Loucy (cell line): ENCODE data around the gene RRAS2.
"Not testable (repeated sequence)": the region's sequence is repeated elsewhere in the genome, so short reads cannot be mapped to it uniquely, and the experiment has no call there.

Source experiments
- H2AFZ ChIP-seq: fragments of 200-600 bp; sonication (generic); 2 replicates; pipeline ENCODE4 v1.6.0; 2016; ENCODE audit warnings: antibody characterized with exemption, mild to moderate bottlenecking, low read length, moderate library complexity
- H3F3A ChIP-seq: fragments of 200-600 bp; 2 replicates; pipeline ENCODE4 v1.6.0; 2016; ENCODE audit warnings: antibody characterized with exemption, low read depth, mild to moderate bottlenecking
- H3K27me3 ChIP-seq: fragments of 200-600 bp; sonication (generic); 2 replicates; pipeline ENCODE4 v1.6.1; 2014; ENCODE audit warnings: low read length, mild to moderate bottlenecking; ENCODE audit not compliant: insufficient read depth, poor library complexity, severe bottlenecking
- H3K36me3 ChIP-seq: fragments of 200-600 bp; sonication (generic); 2 replicates; pipeline ENCODE4 v1.6.1; 2016; ENCODE audit warnings: low read length; ENCODE audit not compliant: insufficient read depth
- H3K4me1 ChIP-seq: fragments of 200-600 bp; sonication (generic); 2 replicates; pipeline ENCODE4 v1.5.1; 2014; ENCODE audit warnings: low read length, mild to moderate bottlenecking; ENCODE audit not compliant: insufficient read depth, poor library complexity, severe bottlenecking
- H3K4me2 ChIP-seq: fragments of 200-600 bp; sonication (generic); 2 replicates; pipeline ENCODE4 v1.6.0; 2014; ENCODE audit warnings: antibody characterized with exemption, low read length, low read depth, mild to moderate bottlenecking; ENCODE audit not compliant: poor library complexity, severe bottlenecking
- H3K4me3 ChIP-seq: fragments of 200-600 bp; sonication (generic); 2 replicates; pipeline ENCODE4 v1.5.1; 2014; ENCODE audit warnings: low read length, mild to moderate bottlenecking, mixed read lengths; ENCODE audit not compliant: poor library complexity, severe bottlenecking
- H3K79me2 ChIP-seq: fragments of 200-600 bp; sonication (generic); 2 replicates; pipeline ENCODE4 v1.6.1; 2014; ENCODE audit warnings: low read length; ENCODE audit not compliant: insufficient read depth
- H3K9ac ChIP-seq: fragments of 200-600 bp; sonication (generic); 2 replicates; pipeline ENCODE4 v1.6.0; 2014; ENCODE audit warnings: mild to moderate bottlenecking, low read depth, low read length, moderate library complexity; ENCODE audit not compliant: poor library complexity, severe bottlenecking
- H3K9me2 ChIP-seq: fragments of 200-600 bp; sonication (generic); replicated peaks from 2 replicates; pipeline ENCODE4 v1.6.1; 2016; ENCODE audit warnings: low read depth, low read length, mixed read lengths
- H3K9me3 ChIP-seq: fragments of 200-600 bp; sonication (generic); 2 replicates; pipeline ENCODE4 v1.6.1; 2014; ENCODE audit warnings: mild to moderate bottlenecking, antibody characterized with exemption, low read length, low read depth; ENCODE audit not compliant: insufficient read depth
- H4K20me1 ChIP-seq: fragments of 200-600 bp; sonication (generic); 2 replicates; pipeline ENCODE4 v1.6.0; 2014; ENCODE audit warnings: antibody characterized with exemption, low read length, mild to moderate bottlenecking; ENCODE audit not compliant: insufficient read depth, poor library complexity, severe bottlenecking
- CTCF ChIP-seq: fragments of 200-600 bp; sonication (generic); conservative IDR thresholded peaks from 2 replicates; pipeline ENCODE4 v1.5.1; 2014; ENCODE audit warnings: mild to moderate bottlenecking, antibody characterized with exemption, low read length
- EZH2phosphoT487 ChIP-seq: fragments of 200-600 bp; IDR thresholded peaks from 2 replicates; pipeline ENCODE4 v1.6.1; 2018; ENCODE audit warnings: antibody characterized with exemption, mild to moderate bottlenecking, moderate library complexity, borderline replicate concordance

RRAS2 gene

GRCh38 chr11:14358729-14359439 lies at the start of gene RRAS2:
Gene RRAS2, minus strand, starts transcription at chr11:14359183. Its CDS starts 313 bp downstream, at chr11:14358870.
- H3F3A ChIP-seq: no peaks in the 10 kb centered on the region
- H3K79me2 ChIP-seq: no peaks in the 10 kb centered on the region
- H2AFZ ChIP-seq: peak within 1 kb of the TSS; percentile 95
- H3K9me3 ChIP-seq: no peaks in the 10 kb centered on the region
- peak within 1 kb of the TSS; percentile 78 for H3K4me3 ChIP-seq
- no peaks in the 10 kb centered on the region for H4K20me1 ChIP-seq
- peaks cover 32% of the 10 kb centered on the region for H3K27me3 ChIP-seq
- H3K36me3 ChIP-seq: no peaks in the 10 kb centered on the region
- peak within 1 kb of the TSS; percentile 93 for H3K4me2 ChIP-seq
- H3K9me2 ChIP-seq: no peaks in the 10 kb centered on the region
- TF ChIP-seq EZH2phosphoT487 (no peak), CTCF (no peak)
- H3K9ac ChIP-seq: peak within 1 kb of the TSS; percentile 62
- H3K4me1 ChIP-seq: peaks cover 13% of the 10 kb centered on the region

GRCh38 chr11:14408612-14409011 lies 49.6 kb upstream of the RRAS2 start:
- no peaks in the 10 kb centered on the region for H3K79me2 ChIP-seq
- no peak overlapping the region for H3K9ac ChIP-seq
- no peaks in the 10 kb centered on the region for H3K27me3 ChIP-seq
- TF ChIP-seq CTCF (no peak), EZH2phosphoT487 (no peak)
- H3K9me3 ChIP-seq: no peaks in the 10 kb centered on the region
- no peaks in the 10 kb centered on the region for H3K9me2 ChIP-seq
- peaks cover 20% of the 10 kb centered on the region for H3K4me1 ChIP-seq
- no peaks in the 10 kb centered on the region for H3K36me3 ChIP-seq
- no peaks in the 10 kb centered on the region for H4K20me1 ChIP-seq
- H3K4me2 ChIP-seq: no peak overlapping the region
- H2AFZ ChIP-seq: no peak overlapping the region
- no peak overlapping the region for H3K4me3 ChIP-seq
- no peaks in the 10 kb centered on the region for H3F3A ChIP-seq

- H4K20me1 ChIP-seq, H3K9me3 ChIP-seq, H3K4me3 ChIP-seq, H3K36me3 ChIP-seq, H3K4me1 ChIP-seq, H3K27me3 ChIP-seq, H3K4me2 ChIP-seq, H2AFZ ChIP-seq, H3K79me2 ChIP-seq, H3K9me2 ChIP-seq, H3F3A ChIP-seq, H3K9ac ChIP-seq: not testable (repeated sequence)
These were observed 47.1 kb upstream of the RRAS2 start for GRCh38 chr11:14406116-14406515.

- not testable (repeated sequence) for H3K4me2 ChIP-seq, H3K9ac ChIP-seq, H3K9me3 ChIP-seq, H2AFZ ChIP-seq, H3K79me2 ChIP-seq, H3K36me3 ChIP-seq, H3K4me3 ChIP-seq, H4K20me1 ChIP-seq, H3K27me3 ChIP-seq, H3F3A ChIP-seq, H3K4me1 ChIP-seq, H3K9me2 ChIP-seq
These were observed 44.5 kb upstream of the RRAS2 start for GRCh38 chr11:14403528-14403927.
